ENCODE results near the gene BTNL9.
"Not testable (repeated sequence)": the region's sequence is repeated elsewhere in the genome, so short reads cannot be mapped to it uniquely, and the experiment has no call there.

Gene BTNL9

GRCh38 chr5:181100121-181100875, 60.2 kb downstream of the BTNL9 start:
- DNase-seq (ENCODE audit: low read depth): no peak

DNA sequence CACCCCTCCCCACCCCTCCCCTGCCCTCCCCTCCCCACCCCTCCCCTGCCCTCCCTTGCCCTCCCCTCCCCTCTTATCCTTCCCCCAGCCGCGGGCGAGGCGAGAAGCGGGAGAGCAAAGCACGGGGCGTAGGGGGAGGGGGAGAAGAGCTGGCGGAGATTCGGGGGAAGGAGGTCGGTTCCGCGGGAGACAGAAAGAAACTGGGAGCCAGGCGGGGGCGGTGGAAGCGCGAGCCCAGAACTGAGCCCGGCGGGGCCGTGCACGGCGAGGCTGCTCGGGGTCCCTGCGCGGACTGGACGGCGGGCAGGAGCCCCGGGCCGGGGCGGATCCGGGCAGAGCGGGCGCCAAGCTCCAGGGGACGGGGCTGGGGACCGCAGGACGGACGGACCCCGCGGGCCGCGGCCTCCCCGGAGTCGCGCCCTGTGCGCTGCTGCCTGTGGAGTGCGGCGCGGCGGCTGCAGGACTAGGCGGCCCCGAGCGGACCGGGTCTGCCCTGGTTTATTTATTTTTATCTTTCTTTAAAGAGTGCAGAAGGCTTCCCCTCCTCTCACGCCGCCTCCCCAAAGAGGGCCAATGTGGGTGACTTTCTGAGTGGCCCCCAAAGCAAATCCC, 61.1 kb downstream of the BTNL9 start:
- not testable (repeated sequence) for DNase-seq (ENCODE audit: low read depth)

DNA sequence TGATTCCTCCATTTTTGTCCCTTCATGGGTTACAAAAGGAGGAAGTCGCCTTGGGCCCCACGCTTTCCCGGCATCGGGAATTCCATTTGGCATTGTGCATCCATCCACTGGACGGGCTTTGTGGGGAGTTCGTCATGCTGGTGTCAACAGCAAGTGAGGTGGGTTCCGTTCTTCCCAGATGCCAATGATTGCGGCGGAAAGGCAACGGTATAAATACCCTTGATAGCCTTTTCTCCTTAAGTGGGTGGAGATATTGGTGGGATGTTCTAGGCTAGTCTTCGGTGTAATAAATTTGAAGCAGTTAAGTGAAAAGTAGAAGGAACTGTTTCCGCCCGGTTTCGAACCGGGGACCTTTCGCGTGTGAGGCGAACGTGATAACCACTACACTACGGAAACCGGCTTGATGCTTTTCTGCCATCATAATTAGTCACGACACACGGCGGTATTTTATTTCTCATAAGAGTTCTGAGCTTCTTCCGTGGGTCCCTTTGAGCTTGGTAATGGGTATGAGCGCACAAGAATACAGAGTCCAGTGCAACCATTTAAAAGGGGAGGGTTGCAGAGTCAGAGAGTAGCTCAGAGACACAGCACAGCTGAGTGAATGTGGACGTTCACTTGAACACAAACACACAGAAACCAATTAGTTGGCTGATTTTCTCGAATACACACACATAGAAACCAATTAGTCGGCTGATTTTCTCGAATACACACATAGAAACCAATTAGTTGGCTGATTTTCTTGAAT, 62.0 kb downstream of the BTNL9 start:
- not testable (repeated sequence) for DNase-seq (ENCODE audit: low read depth)

DNA sequence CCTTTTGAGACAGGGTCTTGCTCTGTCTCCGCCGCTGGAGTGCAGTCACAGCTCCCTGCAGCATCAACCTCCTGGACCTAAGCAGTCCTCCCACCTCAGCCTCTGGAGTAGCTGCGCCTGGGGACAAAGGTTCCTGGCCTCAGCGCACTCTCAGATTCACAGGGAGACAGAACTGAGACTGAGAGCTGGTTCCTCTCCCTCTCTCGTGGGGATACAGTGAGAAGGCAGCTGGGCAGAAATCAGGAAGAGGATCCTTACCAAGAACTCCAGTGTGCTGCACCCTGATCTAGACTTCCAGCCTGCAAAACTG, 64.1 kb downstream of the BTNL9 start:
- not testable (repeated sequence) for DNase-seq (ENCODE audit: low read depth)

DNA sequence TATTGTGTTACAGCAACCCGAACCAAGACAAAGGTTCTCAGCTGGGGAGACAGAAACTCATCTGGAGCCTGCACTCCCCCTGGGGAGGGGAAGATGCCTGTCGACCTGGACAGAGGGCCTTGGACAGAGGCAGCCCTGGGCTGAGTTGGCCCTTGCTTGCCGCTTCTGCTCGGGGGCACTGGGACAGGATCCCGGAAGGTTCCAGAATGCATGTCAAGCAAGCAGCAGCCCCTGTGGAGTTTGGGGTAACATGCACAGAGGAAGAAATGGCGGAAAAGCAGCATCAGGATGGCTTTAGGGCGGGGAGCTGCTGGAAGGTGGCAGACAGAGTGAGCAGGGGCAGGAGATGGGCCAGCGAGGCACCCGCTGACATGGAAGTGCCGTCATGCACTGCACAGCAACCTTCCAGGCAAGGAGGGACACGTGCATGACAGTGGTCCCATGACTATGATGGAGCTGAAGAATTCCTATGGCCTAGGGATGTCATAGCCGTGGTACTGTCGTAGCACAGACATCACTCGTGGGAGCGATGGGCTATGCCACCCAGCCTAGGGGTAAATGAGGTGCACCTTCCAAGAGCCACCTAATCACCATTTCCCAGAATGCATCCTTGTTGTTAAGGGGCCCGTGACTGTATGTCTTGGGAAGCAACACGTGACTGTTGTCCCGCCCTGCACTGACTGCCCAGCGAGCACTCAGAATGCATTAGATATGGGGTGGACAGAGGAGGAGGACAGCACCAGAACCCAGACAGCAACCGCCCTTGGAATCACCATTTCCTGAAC, 64.7 kb downstream of the BTNL9 start:
- DNase-seq (ENCODE audit: low read depth): not testable (repeated sequence)

DNA sequence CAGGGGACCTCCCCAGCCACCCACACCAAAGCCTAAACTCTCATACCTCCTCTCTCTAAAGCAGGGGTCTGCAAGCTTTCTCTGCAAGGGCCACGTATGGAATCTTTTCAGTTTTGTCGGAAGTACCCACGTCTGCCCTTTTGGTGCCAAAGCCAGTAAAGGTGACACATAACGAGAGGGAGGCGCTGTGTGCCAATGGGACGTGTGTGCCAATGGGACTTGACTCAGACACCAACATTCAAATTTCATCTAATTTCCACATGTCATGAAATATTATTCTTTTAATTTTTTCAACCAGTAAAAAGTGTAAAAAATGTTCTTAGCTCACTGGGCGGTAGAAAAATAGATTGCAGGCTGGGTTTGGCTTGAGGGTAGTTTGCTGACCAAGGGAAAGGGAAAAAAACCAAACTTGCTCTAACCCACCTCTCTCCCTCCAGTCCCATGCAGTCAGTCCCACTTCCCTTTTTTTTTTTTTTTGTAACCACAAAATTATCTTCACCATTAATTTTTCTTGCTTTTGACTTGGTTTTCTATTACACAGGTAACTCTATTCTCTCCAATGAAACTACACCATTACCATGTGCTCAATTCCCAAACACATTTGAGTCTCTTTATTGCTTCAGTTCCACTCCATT, 65.4 kb downstream of the BTNL9 start:
- no peak for DNase-seq (ENCODE audit: low read depth)

GRCh38 chr5:181107699-181108098, 67.6 kb downstream of the BTNL9 start:
- no peak for DNase-seq (ENCODE audit: low read depth)

DNA sequence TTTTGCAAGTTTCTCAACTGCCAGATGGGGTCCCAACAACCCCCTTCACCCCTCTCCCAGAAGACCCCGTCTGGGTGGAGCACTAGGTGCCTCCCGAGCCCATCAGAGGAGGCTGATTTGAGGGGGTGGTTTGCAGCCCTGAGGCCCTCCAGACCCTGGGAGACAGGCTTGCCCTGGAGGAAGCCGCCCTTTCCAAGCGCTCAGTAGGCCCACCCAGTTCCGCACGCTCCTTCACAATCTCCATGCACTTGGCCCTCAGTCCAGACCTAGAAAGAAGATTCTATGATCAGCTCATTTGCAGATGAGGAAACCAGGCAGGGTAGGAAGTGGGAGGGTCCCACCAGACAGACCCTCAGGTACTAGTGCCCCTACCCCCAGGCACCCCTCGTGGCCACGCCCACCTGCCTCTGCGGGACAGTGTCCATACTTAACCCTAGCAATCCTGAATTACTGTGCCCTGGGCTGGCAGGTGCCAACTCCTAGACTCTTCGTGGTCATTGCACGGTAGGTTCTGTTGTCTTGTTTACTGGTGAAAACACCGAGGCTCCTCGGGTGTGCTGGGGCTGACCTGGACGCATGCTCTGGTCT, 68.6 kb downstream of the BTNL9 start:
- no peak for DNase-seq (ENCODE audit: low read depth)

DNA sequence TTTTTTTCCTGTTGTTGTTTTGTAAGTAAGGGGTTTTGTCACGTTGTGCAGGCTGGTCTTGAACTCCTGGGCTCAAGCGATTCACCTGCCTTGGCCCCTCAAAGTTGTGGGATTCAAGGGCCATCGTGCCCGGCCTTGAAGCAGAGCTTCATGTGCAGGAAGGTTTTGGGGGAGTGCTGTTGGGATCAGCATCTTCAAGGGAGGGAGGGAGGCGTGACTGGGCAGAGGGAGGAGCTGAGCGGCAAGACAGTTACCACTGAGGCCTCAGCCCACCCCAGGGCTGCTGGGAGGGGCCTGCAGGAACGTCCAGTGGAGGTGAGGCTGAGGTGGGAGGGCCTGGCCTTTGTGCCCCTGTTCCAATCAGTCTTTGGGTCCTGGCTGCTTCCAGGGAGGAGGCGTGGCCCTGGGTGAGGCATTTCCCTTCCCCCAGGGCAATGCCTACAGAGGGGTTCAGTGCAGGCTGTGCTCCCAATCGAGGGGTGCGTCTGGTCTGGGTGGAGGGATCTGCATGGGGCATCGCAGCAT, 69.5 kb downstream of the BTNL9 start:
- DNase-seq (ENCODE audit: low read depth): no peak

GRCh38 chr5:181111010-181111409, 70.9 kb downstream of the BTNL9 start:
- DNase-seq (ENCODE audit: low read depth): no peak
